Hepatocyte (in vitro differentiated cells): ENCODE data around the gene SOWAHA.

Experiments
- EZH2 ChIP-seq: fragments of 200-600 bp; sonication (generic); IDR thresholded peaks from 2 replicates; pipeline ENCODE4 v1.6.1; 2016; ENCODE audit warnings: antibody characterized with exemption, mild to moderate bottlenecking, borderline replicate concordance
- TF ChIP-seq, protein P1 (sequence below): fragments of 200-600 bp; sonication (generic); IDR thresholded peaks from 2 replicates; pipeline ENCODE4 v1.5.1; 2016; ENCODE audit warnings: antibody characterized with exemption, mild to moderate bottlenecking; ENCODE audit not compliant: poor library complexity

DNA sequence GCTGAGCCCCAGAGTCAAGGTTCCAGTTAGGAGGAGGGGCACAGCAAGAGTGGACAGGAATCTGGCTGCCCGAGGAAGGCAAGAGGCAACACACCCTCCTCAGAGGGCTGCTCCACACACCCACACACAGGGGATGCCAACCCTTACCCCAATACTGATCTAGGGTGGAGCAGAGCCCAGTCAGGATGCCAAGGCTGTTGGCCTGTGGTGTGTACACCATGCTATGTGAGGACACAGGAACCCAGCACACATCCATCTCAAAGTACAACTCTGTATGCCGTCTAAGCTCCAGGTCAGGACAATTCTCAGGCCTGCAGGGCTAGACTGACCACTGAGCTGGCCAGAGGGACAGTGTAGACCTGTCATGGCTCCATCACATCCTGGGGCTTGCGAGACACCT lies 38.7 kb upstream of the SOWAHA start:
- no peak for TF ChIP-seq EZH2
- TF ChIP-seq, protein P1, sequence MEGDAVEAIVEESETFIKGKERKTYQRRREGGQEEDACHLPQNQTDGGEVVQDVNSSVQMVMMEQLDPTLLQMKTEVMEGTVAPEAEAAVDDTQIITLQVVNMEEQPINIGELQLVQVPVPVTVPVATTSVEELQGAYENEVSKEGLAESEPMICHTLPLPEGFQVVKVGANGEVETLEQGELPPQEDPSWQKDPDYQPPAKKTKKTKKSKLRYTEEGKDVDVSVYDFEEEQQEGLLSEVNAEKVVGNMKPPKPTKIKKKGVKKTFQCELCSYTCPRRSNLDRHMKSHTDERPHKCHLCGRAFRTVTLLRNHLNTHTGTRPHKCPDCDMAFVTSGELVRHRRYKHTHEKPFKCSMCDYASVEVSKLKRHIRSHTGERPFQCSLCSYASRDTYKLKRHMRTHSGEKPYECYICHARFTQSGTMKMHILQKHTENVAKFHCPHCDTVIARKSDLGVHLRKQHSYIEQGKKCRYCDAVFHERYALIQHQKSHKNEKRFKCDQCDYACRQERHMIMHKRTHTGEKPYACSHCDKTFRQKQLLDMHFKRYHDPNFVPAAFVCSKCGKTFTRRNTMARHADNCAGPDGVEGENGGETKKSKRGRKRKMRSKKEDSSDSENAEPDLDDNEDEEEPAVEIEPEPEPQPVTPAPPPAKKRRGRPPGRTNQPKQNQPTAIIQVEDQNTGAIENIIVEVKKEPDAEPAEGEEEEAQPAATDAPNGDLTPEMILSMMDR, result no peak
